Ramos (cell line): Measurements from ENCODE around the gene TLE2.
"Not testable (repeated sequence)": the region's sequence is repeated elsewhere in the genome, so short reads cannot be mapped to it uniquely, and the experiment has no call there.

ENCODE experiments used
- in situ Hi-C: fragments of 300-500 bp; cut with MboI; formaldehyde crosslinking; loops from one replicate; pipeline ENCODE4 v1.14.3; 2022; ENCODE audit warnings: low sequenced_read_pairs; ENCODE audit not compliant: unreplicated experiment

TLE2 gene

GRCh38 chr19:3056417-3057088, 27.5 kb upstream of the TLE2 start:
- in situ Hi-C loops, result no loop called here

- in situ Hi-C loops, result no loop called here
Observed at GRCh38 chr19:3055741-3056416, 26.8 kb upstream of the TLE2 start.

GRCh38 chr19:3054972-3055740, 26.1 kb upstream of the TLE2 start:
- in situ Hi-C loops, result no loop called here

GRCh38 chr19:3054265-3054971, 25.3 kb upstream of the TLE2 start:
- in situ Hi-C loops, result no loop called here

GRCh38 chr19:3053780-3054179, 24.7 kb upstream of the TLE2 start:
- in situ Hi-C loops, result no loop called here

- in situ Hi-C loops, result no loop called here
Observed at GRCh38 chr19:3053218-3053621, 24.1 kb upstream of the TLE2 start.

- in situ Hi-C loops, result not testable (repeated sequence)
Observed at GRCh38 chr19:3050016-3050415, 20.9 kb upstream of the TLE2 start.

GRCh38 chr19:3049089-3049488, 20.0 kb upstream of the TLE2 start:
- in situ Hi-C loops, result no loop called here

- in situ Hi-C loops, result no loop called here
Observed at GRCh38 chr19:3048190-3048533, 19.1 kb upstream of the TLE2 start.

GRCh38 chr19:3047496-3048189, 18.6 kb upstream of the TLE2 start:
- in situ Hi-C loops, result no loop called here

GRCh38 chr19:3046698-3047495, 17.8 kb upstream of the TLE2 start:
- in situ Hi-C loops, result no loop called here

- in situ Hi-C loops, result no loop called here
Observed at GRCh38 chr19:3045885-3046697, 17.0 kb upstream of the TLE2 start.

GRCh38 chr19:3045191-3045590, 16.1 kb upstream of the TLE2 start:
- in situ Hi-C loops, result no loop called here

- in situ Hi-C loops, result no loop called here
Observed at GRCh38 chr19:3042621-3043267, 13.7 kb upstream of the TLE2 start.

- in situ Hi-C loops, result no loop called here
Observed at GRCh38 chr19:3041761-3042620, 12.9 kb upstream of the TLE2 start.

GRCh38 chr19:3041327-3041726, 12.2 kb upstream of the TLE2 start:
- in situ Hi-C loops, result no loop called here

GRCh38 chr19:3039641-3040077, 10.6 kb upstream of the TLE2 start:
- in situ Hi-C loops, result no loop called here
